ENCODE results near the gene PITPNM3. TPM values are rescaled to one million over a fixed set of nuclear protein-coding genes. Genes with fewer than 3 reads are reported as not detected.
"Not testable (repeated sequence)": the region's sequence is repeated elsewhere in the genome, so short reads cannot be mapped to it uniquely, and the experiment has no call there.

The PITPNM3 gene
- polyA plus RNA-seq, 3 donors = 0.29 TPM; not detected in 2

DNA sequence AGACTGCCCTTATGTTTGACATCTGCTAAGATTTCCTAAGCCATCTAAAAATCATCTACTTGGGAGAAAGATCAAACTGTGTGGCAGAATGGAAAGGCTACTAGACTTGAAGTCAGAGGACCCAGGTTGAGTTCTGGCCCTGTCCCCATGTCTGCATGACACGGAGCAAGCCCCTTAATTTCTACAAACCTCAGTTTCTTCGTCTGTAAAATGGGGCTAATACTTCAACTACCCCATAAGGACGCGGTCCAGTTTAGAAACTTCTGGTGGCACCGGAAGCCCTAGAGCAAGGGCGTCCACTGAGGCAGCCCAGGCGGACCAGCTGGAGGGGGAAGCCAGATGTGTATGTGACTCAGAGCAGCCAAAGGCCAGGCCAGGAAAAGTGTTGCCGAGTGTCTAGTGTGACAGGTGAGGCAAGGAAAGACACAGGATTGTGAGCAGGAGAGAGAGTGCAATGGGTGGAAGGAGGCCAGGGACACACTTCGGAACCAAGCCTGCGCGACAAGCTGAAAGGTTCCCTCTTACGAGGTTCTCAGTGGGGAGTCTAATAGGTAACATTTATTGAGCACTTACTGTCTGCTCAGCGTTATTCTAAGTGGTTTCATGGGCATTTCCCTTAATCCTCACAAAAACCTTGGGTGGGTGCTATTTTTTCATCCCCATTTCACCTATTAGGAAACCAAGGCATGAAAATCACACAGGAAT lies 17.8 kb upstream of the PITPNM3 start:
- TF ChIP-seq, protein P1, sequence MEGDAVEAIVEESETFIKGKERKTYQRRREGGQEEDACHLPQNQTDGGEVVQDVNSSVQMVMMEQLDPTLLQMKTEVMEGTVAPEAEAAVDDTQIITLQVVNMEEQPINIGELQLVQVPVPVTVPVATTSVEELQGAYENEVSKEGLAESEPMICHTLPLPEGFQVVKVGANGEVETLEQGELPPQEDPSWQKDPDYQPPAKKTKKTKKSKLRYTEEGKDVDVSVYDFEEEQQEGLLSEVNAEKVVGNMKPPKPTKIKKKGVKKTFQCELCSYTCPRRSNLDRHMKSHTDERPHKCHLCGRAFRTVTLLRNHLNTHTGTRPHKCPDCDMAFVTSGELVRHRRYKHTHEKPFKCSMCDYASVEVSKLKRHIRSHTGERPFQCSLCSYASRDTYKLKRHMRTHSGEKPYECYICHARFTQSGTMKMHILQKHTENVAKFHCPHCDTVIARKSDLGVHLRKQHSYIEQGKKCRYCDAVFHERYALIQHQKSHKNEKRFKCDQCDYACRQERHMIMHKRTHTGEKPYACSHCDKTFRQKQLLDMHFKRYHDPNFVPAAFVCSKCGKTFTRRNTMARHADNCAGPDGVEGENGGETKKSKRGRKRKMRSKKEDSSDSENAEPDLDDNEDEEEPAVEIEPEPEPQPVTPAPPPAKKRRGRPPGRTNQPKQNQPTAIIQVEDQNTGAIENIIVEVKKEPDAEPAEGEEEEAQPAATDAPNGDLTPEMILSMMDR (IDR thresholded peaks at IDR 0.05) = no peak
- no peaks in the 10 kb centered on the region for H3K27me3 ChIP-seq (ENCODE audit: control insufficient read depth in 2 of 2, insufficient read depth in 2 of 2, low read length in 2 of 2)
- H3K4me2 ChIP-seq (replicated peaks; ENCODE audit: extremely low read depth, low read length, poor library complexity, severe bottlenecking) = no peak overlapping the region
- Mint-ChIP-seq H3K27ac (no peak overlapping the region), H3K4me3 (no peak overlapping the region), H3K36me3 (peaks cover 29 to 31% of the 10 kb centered on the region in 2 donors), H3K4me1 (peaks cover 26% of the 10 kb centered on the region), H3K27me3 (ENCODE audit: low read depth in 3 of 3) (peaks cover 0 to 7% (median 4%) of the 10 kb centered on the region in 3 donors), H3K9me3 (peaks cover 0 to 3% (median 0%) of the 10 kb centered on the region in 7 donors)
- no peak overlapping the region for H3K27ac ChIP-seq (ENCODE audit: low read depth in 1 of 2, low read length in 2 of 2)
- peaks cover 25 to 29% of the 10 kb centered on the region in 2 donors for H3K4me1 ChIP-seq (ENCODE audit: control insufficient read depth in 1 of 2, insufficient read depth in 2 of 2, low read length in 2 of 2)
- no peak for DNase-seq
- H3K4me3 ChIP-seq (replicated peaks in 1 of 3; ENCODE audit: low read depth in 2 of 3, low read length in 3 of 3) = no peak overlapping the region
- intact Hi-C loops (cut with micrococcal nuclease) = no loop called here
- H3K36me3 ChIP-seq (replicated peaks in 1 of 2; ENCODE audit: control insufficient read depth in 1 of 2, insufficient read depth in 2 of 2, low read length in 2 of 2) = peaks cover 10 to 19% of the 10 kb centered on the region in 2 donors
- no peaks in the 10 kb centered on the region for H3K79me2 ChIP-seq (ENCODE audit: insufficient read depth, low read length)
- H3K9ac ChIP-seq (ENCODE audit: insufficient read depth, low read length, poor library complexity, severe bottlenecking) = no peak overlapping the region
- peak overlapping the region; percentile 65 for H2AFZ ChIP-seq (ENCODE audit: insufficient read depth, low read depth, low read length, poor library complexity, severe bottlenecking)
- H3K9me3 ChIP-seq (replicated peaks in 1 of 2; ENCODE audit: control insufficient read depth in 1 of 2, insufficient read depth in 1 of 2, low read length in 2 of 2) = peaks cover 0 to 5% of the 10 kb centered on the region in 2 donors
- 100% methylated on average over 8 of the region's 13 CpGs for WGBS (ENCODE audit: insufficient coverage)
- no peaks in the 10 kb centered on the region for H4K20me1 ChIP-seq (ENCODE audit: insufficient read depth, low read length)

DNA sequence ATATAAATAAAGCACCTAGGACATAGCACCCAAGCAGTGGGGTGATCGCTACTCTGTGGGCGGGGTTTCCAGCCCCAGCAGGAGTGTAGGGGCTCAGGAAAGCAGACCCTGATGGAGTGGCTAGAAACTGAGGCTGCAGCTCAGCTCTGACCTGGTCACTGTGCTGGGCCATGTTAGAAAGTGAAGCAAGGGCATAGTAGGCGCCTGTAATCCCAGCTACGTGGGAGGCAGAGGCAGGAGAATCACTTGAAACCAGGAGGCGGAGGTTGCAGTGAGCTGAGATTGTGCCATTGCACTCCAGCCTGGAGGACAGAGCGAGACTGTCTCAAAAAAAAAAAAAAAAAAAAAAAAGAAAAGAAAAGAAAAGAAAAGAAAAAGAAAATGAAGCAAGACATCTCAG lies 17.1 kb upstream of the PITPNM3 start:
- H3K27ac ChIP-seq (ENCODE audit: low read depth in 1 of 2, low read length in 2 of 2); H3K4me2 ChIP-seq (replicated peaks; ENCODE audit: extremely low read depth, low read length, poor library complexity, severe bottlenecking); H3K9me3 ChIP-seq (replicated peaks in 1 of 2; ENCODE audit: control insufficient read depth in 1 of 2, insufficient read depth in 1 of 2, low read length in 2 of 2); intact Hi-C loops (cut with micrococcal nuclease); H3K4me3 Mint-ChIP-seq; H3K79me2 ChIP-seq (ENCODE audit: insufficient read depth, low read length); H3K27ac Mint-ChIP-seq; H3K4me3 ChIP-seq (replicated peaks in 1 of 3; ENCODE audit: low read depth in 2 of 3, low read length in 3 of 3); H3K27me3 ChIP-seq (ENCODE audit: control insufficient read depth in 2 of 2, insufficient read depth in 2 of 2, low read length in 2 of 2); DNase-seq; H3K9ac ChIP-seq (ENCODE audit: insufficient read depth, low read length, poor library complexity, severe bottlenecking); H4K20me1 ChIP-seq (ENCODE audit: insufficient read depth, low read length); H3K9me3 Mint-ChIP-seq; H2AFZ ChIP-seq (ENCODE audit: insufficient read depth, low read depth, low read length, poor library complexity, severe bottlenecking): not testable (repeated sequence)
- peaks cover 25 to 29% of the 10 kb centered on the region in 2 donors for H3K4me1 ChIP-seq (ENCODE audit: control insufficient read depth in 1 of 2, insufficient read depth in 2 of 2, low read length in 2 of 2)
- H3K36me3 ChIP-seq (replicated peaks in 1 of 2; ENCODE audit: control insufficient read depth in 1 of 2, insufficient read depth in 2 of 2, low read length in 2 of 2) = peaks cover 4 to 12% of the 10 kb centered on the region in 2 donors
- WGBS (ENCODE audit: insufficient coverage) = 100% methylated on average over 5 of the region's 6 CpGs
- H3K4me1 Mint-ChIP-seq = peaks cover 26% of the 10 kb centered on the region
- H3K36me3 Mint-ChIP-seq = peaks cover 23 to 26% of the 10 kb centered on the region in 2 donors
- peaks cover 0 to 10% (median 4%) of the 10 kb centered on the region in 3 donors for H3K27me3 Mint-ChIP-seq (ENCODE audit: low read depth in 3 of 3)
